Endothelial cell (in vitro differentiated cells): ENCODE measurements around the gene DST. TPM values are rescaled to one million over a fixed set of nuclear protein-coding genes. Genes with fewer than 3 reads are reported as not detected.
"Not testable (repeated sequence)": the region's sequence is repeated elsewhere in the genome, so short reads cannot be mapped to it uniquely, and the experiment has no call there.

ENCODE experiments used
- DNase-seq: peaks from one replicate; pipeline ENCODE4 v3.0.0; 2021; ENCODE audit warnings: low spot score
- H3K27ac Mint-ChIP-seq: one replicate; pipeline ENCODE4 v1.8.0; 2021; ENCODE audit warnings: mixed read lengths, inconsistent platforms; ENCODE audit not compliant: unreplicated experiment
- H3K27me3 Mint-ChIP-seq: one replicate; pipeline ENCODE4 v1.8.0; 2021; ENCODE audit warnings: mild to moderate bottlenecking, moderate library complexity, mixed read lengths, inconsistent platforms; ENCODE audit not compliant: unreplicated experiment
- H3K36me3 Mint-ChIP-seq: one replicate; pipeline ENCODE4 v1.8.0; 2021; ENCODE audit warnings: mild to moderate bottlenecking, low read depth, mixed read lengths, inconsistent platforms; ENCODE audit not compliant: unreplicated experiment
- H3K4me1 Mint-ChIP-seq: one replicate; pipeline ENCODE4 v1.8.0; 2021; ENCODE audit warnings: mild to moderate bottlenecking, mixed read lengths, inconsistent platforms; ENCODE audit not compliant: unreplicated experiment
- H3K4me3 Mint-ChIP-seq: one replicate; pipeline ENCODE4 v1.8.0; 2021; ENCODE audit warnings: mild to moderate bottlenecking, mixed read lengths, inconsistent platforms; ENCODE audit not compliant: unreplicated experiment
- H3K9me3 Mint-ChIP-seq: one replicate; pipeline ENCODE4 v1.8.0; 2021; ENCODE audit warnings: mixed read lengths, inconsistent platforms; ENCODE audit not compliant: unreplicated experiment
- total RNA-seq: library from RNA; stranded (reverse); fragmentation: NEBNext Ultra II Directional; extraction: Animal tissue kit (Norgen Biotek cat#: 25700); gene quantifications from one replicate; pipeline ENCODE4 v1.2.1, GENCODE V29; 2021; ENCODE audit not compliant: unreplicated experiment
- TF ChIP-seq, protein P1 (sequence below): fragments of 200-600 bp; sonication (generic); IDR thresholded peaks from one replicate; pipeline ENCODE4 v1.5.0; 2021; ENCODE audit warnings: antibody characterized with exemption; ENCODE audit not compliant: unreplicated experiment

DST gene
- total RNA-seq, 1 donor from 2014 or later: 284 TPM

DNA sequence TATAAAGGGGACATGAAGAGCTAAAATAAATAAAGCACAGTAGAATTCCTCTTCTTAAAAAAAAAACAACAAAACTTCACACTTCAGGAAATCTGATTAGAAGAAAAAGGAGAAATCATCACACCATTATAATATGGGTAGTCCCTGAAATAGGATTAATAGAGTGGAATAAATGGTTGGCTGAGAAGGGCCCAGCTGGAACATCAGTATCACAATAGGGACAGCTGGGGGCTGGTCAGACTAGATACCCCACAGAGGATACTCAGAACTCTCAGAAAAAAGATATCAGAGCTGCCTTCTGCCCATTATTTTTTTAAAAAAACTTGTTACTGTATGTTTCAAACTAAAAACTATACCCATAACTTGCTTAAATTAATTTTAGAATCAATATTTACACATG, 75.2 kb downstream of the DST start:
- Mint-ChIP-seq H3K27ac (peak overlapping the region; percentile 48), H3K4me3 (no peak overlapping the region), H3K4me1 (no peaks in the 10 kb centered on the region), H3K27me3 (peaks cover 13% of the 10 kb centered on the region), H3K36me3 (peaks cover 41% of the 10 kb centered on the region), H3K9me3 (no peaks in the 10 kb centered on the region)
- DNase-seq: no peak
- TF ChIP-seq, protein P1, sequence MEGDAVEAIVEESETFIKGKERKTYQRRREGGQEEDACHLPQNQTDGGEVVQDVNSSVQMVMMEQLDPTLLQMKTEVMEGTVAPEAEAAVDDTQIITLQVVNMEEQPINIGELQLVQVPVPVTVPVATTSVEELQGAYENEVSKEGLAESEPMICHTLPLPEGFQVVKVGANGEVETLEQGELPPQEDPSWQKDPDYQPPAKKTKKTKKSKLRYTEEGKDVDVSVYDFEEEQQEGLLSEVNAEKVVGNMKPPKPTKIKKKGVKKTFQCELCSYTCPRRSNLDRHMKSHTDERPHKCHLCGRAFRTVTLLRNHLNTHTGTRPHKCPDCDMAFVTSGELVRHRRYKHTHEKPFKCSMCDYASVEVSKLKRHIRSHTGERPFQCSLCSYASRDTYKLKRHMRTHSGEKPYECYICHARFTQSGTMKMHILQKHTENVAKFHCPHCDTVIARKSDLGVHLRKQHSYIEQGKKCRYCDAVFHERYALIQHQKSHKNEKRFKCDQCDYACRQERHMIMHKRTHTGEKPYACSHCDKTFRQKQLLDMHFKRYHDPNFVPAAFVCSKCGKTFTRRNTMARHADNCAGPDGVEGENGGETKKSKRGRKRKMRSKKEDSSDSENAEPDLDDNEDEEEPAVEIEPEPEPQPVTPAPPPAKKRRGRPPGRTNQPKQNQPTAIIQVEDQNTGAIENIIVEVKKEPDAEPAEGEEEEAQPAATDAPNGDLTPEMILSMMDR: no peak

DNA sequence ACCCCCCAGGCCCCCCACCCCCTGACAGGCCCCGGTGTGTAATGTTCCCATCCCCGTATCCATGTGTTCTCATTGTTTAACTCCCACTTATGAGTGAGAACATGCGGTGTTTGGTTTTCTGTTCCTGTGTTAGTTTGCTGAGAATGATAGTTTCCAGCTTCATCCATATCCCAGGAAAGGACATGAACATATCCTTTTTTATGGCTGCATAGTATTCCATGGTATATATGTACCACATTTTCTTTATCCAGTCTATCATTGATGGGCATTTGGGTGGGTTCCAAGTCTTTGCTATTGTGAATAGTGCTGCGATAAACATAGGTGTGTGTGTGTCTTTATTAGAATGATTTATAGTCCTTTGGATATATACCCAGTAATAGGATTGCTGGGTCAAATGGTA, 80.0 kb downstream of the DST start:
- DNase-seq, H3K9me3 Mint-ChIP-seq, H3K27ac Mint-ChIP-seq, H3K4me1 Mint-ChIP-seq: not testable (repeated sequence)
- H3K4me3 Mint-ChIP-seq: peak overlapping the region; percentile 71
- peaks cover 44% of the 10 kb centered on the region for H3K36me3 Mint-ChIP-seq
- H3K27me3 Mint-ChIP-seq: peaks cover 15% of the 10 kb centered on the region

DNA sequence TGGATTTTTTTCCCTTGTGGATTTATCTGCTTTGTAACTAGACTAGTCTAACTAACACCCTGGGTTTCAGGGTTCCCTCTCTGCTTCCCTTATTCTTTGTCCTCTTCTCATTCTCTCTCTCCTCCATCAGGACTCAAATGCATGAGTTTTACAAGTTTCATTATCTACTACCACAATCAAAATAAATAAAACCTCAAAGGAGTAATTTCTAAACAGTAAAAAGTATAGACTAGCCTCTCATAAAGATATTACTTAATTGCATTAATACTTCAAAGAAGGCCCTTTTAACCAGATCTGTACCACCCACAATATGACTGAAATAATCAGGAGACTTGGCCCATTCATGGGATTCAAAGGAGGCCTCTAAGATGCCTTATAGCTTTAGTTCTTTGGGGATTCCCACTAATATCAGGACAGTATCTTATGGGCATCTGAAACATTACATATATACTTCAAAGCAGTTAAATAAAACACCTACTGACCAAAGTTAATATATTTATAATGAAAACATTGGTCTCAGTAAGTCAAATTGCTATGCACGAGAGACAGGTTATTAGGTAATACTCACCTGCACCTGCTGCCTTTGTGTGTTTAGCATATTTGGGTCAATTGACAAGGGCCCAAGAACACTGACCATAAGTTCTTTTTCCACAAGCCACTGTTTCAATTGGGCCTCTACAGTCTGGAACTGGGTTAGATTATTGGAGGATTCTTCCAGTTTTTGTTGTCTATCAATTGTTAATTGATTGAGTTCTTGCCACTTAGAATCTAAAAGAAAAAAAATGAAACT, 85.7 kb downstream of the DST start:
- TF ChIP-seq, protein P1: no peak
- no peak overlapping the region for H3K27ac Mint-ChIP-seq
- DNase-seq: no peak
- H3K9me3 Mint-ChIP-seq: no peaks in the 10 kb centered on the region
- H3K27me3 Mint-ChIP-seq: peaks cover 3% of the 10 kb centered on the region
- peaks cover 29% of the 10 kb centered on the region for H3K36me3 Mint-ChIP-seq
- H3K4me3 Mint-ChIP-seq: no peak overlapping the region
- no peaks in the 10 kb centered on the region for H3K4me1 Mint-ChIP-seq

DNA sequence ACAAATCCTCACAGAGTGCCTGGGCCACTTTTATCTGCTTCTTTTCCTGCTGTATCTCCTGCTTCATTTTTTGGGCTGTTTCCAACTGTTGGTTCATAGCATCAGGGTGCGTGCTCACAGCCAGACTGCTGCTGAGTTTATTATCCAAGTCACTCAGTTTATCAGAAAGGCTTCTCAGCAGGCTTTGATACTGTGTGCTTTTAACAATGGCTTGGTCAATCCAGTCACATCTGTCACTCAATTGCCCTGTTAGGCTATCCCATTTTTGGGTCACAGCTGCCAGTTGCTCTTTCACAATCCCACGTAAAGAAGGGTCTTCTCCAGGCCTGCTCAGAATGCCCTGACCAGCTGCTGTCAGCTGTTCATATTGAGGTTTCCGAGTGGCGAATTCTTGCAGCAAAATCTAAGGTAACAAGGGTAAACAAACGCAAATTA, 87.2 kb downstream of the DST start:
- no peaks in the 10 kb centered on the region for H3K4me1 Mint-ChIP-seq
- no peak for DNase-seq
- H3K27ac Mint-ChIP-seq: no peak overlapping the region

DNA sequence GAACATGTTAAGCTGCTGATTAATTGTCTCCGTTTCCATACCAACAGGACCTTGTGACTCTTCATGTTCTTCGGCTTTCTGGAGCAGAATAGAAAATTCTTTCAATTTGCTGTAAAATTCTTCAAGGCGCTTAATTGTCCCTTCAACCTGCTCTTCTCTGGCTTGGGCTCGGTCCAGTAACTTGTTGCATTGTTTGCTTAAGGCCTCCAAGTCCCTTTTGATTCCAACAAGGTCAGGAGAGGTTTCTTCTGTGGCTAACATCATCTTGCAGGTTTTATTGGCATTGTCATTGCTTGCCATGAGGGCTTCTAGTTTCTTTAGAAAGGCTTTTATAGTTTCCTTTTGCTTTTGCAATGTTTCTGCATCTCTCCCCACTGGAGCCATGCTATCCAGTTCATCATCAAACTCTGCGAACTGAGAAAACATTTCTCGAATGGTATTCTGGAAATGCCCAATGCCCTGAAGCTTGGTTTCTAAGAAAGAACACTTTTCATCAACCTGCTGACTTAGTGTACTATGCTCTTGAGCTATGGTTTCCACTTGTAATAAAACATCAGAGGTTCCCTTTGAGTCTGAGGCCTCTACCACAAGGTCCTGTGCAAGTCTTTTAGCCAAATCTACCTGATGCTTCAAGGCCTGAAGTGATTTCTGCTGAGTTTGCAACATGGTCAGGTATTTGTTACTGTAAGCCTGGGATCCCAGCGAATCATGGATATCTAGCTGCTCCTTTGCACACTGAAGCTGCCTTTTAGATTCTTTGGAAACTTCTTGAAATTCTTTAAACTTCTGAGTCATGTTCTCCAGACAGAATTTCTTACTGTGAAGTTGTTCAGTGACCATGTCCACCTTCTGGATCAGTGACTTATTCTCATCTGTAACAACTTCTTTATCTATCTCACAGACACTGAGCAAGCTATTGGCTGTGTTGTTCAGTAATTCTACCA, 90.2 kb downstream of the DST start:
- Mint-ChIP-seq H3K36me3 (peaks cover 21% of the 10 kb centered on the region), H3K9me3 (no peaks in the 10 kb centered on the region), H3K27me3 (peaks cover 2% of the 10 kb centered on the region), H3K4me3 (peak overlapping the region; percentile 21), H3K4me1 (no peaks in the 10 kb centered on the region), H3K27ac (no peak overlapping the region)
- DNase-seq: no peak
- TF ChIP-seq, protein P1: no peak

More for the DNA sequence above, 87.2 kb downstream of the DST start:
- H3K9me3 Mint-ChIP-seq: no peaks in the 10 kb centered on the region
- H3K27me3 Mint-ChIP-seq: peaks cover 3% of the 10 kb centered on the region
- H3K4me3 Mint-ChIP-seq: peak overlapping the region; percentile 2
- peaks cover 27% of the 10 kb centered on the region for H3K36me3 Mint-ChIP-seq
- TF ChIP-seq, protein P1: no peak
